Activated T-helper 1 cell treated with anti-CD3 and anti-CD28 coated beads, Interleukin-12 subunit alpha, Interleukin-12 subunit beta, Interleukin-2, Interleukin-4 antibody, amounts not matched to agents 30 ng/mL and 10 ng/mL and 1 ng/mL, durations not matched to agents 14 hours and 24 hours and 36 hours (primary cell): ENCODE measurements around the gene PEDS1. TPM values are rescaled to one million over a fixed set of nuclear protein-coding genes. Genes with fewer than 3 reads are reported as not detected.
A peak's percentile ranks its signal among the peaks of the same experiment; 100 is the strongest.

Experiments used
- DNase-seq: peaks from one replicate; pipeline ENCODE4 v3.0.0; 2021; ENCODE audit warnings: low spot score
- H3K27ac Mint-ChIP-seq: one replicate; pipeline ENCODE4 v1.8.0; 2021; ENCODE audit warnings: mild to moderate bottlenecking, mixed read lengths
- H3K27me3 Mint-ChIP-seq: one replicate; pipeline ENCODE4 v1.8.0; 2022; ENCODE audit warnings: mild to moderate bottlenecking, moderate library complexity, mixed read lengths; ENCODE audit not compliant: insufficient read depth
- H3K36me3 Mint-ChIP-seq: one replicate; pipeline ENCODE4 v1.8.0; 2021; ENCODE audit warnings: low read depth, mixed read lengths
- H3K4me1 Mint-ChIP-seq: one replicate; pipeline ENCODE4 v1.8.0; 2021; ENCODE audit warnings: low read depth, mixed read lengths
- H3K4me3 Mint-ChIP-seq: one replicate; pipeline ENCODE4 v1.8.0; 2021; ENCODE audit warnings: mild to moderate bottlenecking, moderate library complexity, mixed read lengths
- H3K9me3 Mint-ChIP-seq: one replicate; pipeline ENCODE4 v1.8.0; 2021; ENCODE audit warnings: mixed read lengths
- intact Hi-C: fragments of 100-400 bp; cut with micrococcal nuclease; formaldehyde crosslinking; loops from one replicate; pipeline ENCODE4 v1.15.1; 2024
- total RNA-seq: library from RNA; stranded (reverse); gene quantifications from 2 replicates; pipeline ENCODE4 v1.2.3, GENCODE V29; 2022

PEDS1 gene
- total RNA-seq, 1 donor from 2014 or later, result 33.4 TPM

DNA sequence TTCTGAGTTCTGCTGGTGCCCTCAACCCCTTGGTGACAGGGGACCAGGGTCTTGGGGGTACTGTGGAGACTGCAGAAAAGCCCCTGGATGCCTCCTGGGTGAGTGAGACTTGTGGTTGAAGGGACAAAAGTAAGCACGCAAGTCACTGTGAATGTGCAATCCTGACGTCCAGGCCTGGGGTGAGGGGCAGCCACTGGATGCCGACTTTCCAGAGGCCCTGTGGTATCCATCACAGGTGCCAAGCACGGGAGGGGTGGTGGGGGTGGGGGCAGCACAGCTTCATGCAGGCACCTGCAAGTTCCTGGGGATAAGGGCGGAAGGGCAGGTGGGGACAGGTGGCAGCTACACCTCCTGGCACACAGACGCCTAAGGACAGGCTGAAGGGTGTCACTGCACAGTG is 20.5 kb downstream of the PEDS1 start:
- intact Hi-C loops, result no loop called here
- DNase-seq, result no peak
- H3K4me3 Mint-ChIP-seq, result no peak overlapping the region
- peaks cover 32% of the 10 kb centered on the region for H3K36me3 Mint-ChIP-seq
- H3K4me1 Mint-ChIP-seq, result peaks cover 20% of the 10 kb centered on the region
- no peaks in the 10 kb centered on the region for H3K27me3 Mint-ChIP-seq
- no peaks in the 10 kb centered on the region for H3K9me3 Mint-ChIP-seq
- H3K27ac Mint-ChIP-seq, result no peak overlapping the region

DNA sequence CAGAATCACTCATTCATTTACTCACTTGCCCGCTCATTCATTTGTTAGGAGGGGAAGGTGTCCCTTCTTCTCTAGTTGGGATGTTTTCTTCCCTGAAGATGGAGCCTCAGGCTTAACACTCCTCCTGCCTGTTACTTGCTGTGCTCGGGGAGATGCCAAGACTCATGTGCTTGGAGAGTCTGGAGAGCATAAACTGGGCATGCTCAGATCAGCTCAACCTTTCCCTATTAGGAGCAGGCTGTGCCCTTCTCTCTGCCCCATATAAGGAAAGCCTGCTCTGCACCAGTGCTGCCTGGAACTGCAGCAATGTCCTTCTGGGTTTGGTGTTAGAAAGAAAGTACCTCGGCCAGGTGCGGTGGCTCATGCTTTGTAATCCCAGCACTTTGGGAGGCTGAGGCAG is 22.5 kb downstream of the PEDS1 start:
- Mint-ChIP-seq H3K36me3 (peaks cover 42% of the 10 kb centered on the region), H3K27me3 (no peaks in the 10 kb centered on the region), H3K4me3 (no peak overlapping the region), H3K27ac (no peak overlapping the region), H3K4me1 (peaks cover 7% of the 10 kb centered on the region), H3K9me3 (no peaks in the 10 kb centered on the region)
- intact Hi-C loops, result no loop called here
- DNase-seq, result no peak

DNA sequence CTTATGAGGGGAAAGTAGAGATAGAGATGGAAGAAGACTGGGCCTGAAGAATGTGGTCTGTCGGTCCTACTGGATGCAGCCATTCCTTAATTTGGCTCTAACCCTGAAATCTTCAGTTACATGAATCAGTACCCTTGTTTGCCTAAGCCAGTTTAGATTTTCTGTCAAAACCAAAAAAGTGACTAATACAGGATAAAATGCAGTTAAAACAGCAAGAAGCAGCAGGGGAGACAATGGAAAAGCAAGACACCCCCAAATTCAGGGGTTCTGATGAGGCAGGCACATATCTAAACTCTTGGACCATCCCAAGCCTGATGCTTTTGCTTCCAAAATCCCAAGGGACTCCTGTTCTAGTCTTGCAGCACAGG is 23.2 kb downstream of the PEDS1 start:
- Mint-ChIP-seq H3K9me3 (no peaks in the 10 kb centered on the region), H3K36me3 (peaks cover 40% of the 10 kb centered on the region), H3K27ac (no peak overlapping the region), H3K4me3 (no peak overlapping the region), H3K27me3 (no peaks in the 10 kb centered on the region), H3K4me1 (peaks cover 6% of the 10 kb centered on the region)
- DNase-seq, result no peak
- intact Hi-C loops, result no loop called here

DNA sequence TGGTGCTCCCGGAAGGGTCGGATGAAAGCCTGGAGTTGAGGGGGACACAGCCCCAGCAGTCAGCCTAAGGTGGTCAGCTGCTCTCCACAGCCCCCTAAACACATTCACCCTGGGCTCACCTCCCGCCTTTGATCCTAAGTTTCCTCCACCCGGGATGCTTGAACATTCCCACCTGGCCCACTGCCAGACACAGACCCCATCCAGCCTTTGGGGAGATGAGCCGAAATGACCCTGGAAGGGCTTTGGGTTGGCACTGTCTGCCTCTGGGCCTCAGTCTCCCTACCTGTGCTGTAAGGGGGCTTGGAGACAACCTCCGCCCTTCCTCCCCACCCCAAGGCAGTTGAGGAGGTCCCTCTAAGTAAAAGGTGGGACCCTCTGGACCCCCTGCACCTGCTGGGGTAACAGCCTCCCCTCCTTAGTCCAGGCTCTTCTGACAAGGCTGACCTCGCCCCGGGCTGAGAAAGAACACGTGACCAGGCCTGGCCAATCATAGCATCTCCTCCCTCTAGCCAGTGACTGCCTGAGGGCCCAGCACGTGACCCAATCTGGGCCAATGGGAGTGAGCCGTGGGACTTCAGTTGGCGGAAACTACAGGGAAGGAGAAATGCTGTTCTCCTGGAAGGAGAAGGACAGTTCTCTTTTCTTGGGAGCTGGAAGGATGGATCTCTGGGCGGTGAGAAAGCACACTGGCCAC is 23.7 kb downstream of the PEDS1 start:
- H3K4me3 Mint-ChIP-seq, result no peak overlapping the region
- no peaks in the 10 kb centered on the region for H3K9me3 Mint-ChIP-seq
- peaks cover 6% of the 10 kb centered on the region for H3K4me1 Mint-ChIP-seq
- intact Hi-C loops, result no loop called here
- peaks cover 42% of the 10 kb centered on the region for H3K36me3 Mint-ChIP-seq
- H3K27ac Mint-ChIP-seq, result no peak overlapping the region
- no peaks in the 10 kb centered on the region for H3K27me3 Mint-ChIP-seq
- DNase-seq, result no peak

DNA sequence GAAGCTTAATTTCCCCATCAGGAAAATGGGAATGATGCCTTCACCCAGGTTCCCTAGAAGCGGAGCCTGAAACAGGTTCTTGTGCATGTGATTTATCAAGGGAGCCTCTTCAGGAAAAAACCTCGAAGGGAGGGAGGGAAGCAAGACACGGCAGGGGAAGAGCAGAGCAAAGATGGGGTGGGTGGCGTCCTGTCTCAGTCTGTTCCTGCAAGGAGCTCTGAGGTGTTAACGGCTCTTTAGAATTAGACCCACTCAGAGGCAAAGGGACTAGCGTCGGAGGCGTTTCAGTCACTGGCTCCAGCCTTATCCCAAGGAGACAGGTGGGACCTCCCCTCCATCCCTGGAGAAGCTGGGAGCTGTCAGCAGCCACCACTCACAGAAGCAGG is 25.0 kb downstream of the PEDS1 start:
- Mint-ChIP-seq H3K27ac (no peak overlapping the region), H3K9me3 (no peaks in the 10 kb centered on the region), H3K4me1 (peaks cover 6% of the 10 kb centered on the region), H3K27me3 (no peaks in the 10 kb centered on the region), H3K36me3 (peaks cover 51% of the 10 kb centered on the region), H3K4me3 (no peak overlapping the region)
- no peak for DNase-seq
- intact Hi-C loops, result no loop called here

DNA sequence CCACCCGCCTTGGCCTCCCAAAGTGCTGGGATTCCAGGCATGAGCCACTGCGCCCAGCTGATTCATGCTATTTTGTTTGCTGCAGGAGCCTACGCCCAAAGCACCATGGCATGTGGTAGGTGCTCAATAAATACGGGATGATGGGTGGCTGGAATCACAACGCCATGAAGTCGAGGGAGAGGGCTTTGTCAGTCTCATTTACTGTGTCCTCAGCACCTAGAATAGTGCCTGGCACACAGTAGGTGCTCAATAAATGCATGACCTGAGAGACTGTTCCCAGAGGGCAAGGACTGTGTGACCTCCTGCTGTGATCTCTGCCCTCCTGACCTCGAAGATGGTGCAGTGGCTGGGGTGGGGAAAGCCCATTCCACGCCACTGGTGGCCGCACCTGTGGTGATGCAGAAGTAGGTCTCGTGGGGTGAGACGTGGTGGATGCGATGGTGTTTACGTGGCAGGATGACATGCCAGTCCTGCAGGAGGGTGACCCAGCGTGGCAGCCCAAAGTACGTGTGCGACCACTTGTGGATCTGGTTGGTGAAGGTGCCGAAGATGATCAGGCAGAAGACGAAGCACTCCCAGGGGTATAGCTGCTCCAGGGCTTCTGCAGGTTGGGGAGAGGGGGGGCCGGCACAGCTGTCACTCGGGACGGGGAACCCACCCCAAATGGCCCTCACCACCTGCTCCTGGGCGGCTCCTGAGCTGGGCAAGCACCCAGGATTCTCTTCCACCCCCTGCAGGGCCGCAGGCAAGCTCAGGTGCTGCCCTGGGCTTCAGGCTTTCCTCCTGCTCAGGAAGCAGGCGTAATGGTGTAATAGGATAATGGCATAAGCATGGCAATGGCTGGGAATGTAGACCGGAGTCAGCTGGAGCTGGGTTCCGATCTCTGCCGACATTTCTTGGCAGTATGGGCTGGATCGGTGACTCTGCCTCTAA is 25.7 kb downstream of the PEDS1 start:
- DNase-seq, result no peak
- H3K27ac Mint-ChIP-seq, result no peak overlapping the region
- intact Hi-C loops, result no loop called here
- H3K4me1 Mint-ChIP-seq, result peaks cover 6% of the 10 kb centered on the region
- peaks cover 52% of the 10 kb centered on the region for H3K36me3 Mint-ChIP-seq
- no peaks in the 10 kb centered on the region for H3K9me3 Mint-ChIP-seq
- H3K4me3 Mint-ChIP-seq, result no peak overlapping the region
- H3K27me3 Mint-ChIP-seq, result no peaks in the 10 kb centered on the region

DNA sequence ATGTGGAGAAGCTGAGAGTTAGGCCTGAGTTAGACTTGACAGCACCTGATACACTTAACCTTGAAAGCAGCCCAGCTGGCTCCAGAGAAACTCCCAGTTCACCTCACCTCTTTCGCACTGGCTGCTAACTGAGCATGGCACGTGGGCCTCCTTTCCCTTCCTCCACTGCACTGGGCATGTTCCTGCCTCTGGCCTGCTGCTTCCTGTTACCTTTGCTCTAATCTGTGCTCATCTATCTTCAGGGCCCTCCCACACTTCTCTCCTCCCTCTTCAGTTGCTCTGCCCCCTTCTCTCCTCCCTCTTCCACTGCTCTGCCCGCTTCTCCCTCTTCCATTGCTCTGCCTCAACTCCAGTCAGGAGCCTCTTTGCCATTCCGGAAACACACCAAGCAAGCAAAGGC is 26.9 kb downstream of the PEDS1 start:
- no peak for DNase-seq
- peaks cover 50% of the 10 kb centered on the region for H3K36me3 Mint-ChIP-seq

DNA sequence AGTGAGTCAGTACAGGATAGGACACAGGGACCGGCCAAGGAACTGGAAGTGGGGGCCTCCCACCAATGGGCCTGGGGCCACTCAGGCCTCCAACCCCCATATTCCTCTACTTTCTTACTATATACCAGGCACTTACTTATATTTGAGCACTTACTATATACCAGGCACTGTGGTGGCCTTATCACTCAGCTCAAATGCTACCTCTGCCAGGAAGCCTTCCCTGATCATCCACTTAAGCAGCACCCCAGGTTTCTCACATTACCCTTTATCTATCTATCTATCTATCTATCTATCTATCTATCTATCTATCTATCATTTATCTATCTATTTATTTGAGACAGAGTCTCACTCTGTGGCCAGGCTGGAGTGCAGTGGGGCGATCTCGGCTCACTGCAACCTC is 28.2 kb downstream of the PEDS1 start:
- H3K4me3 Mint-ChIP-seq, result no peak overlapping the region
- peaks cover 6% of the 10 kb centered on the region for H3K4me1 Mint-ChIP-seq
- no peak for DNase-seq
- no peaks in the 10 kb centered on the region for H3K27me3 Mint-ChIP-seq
- H3K27ac Mint-ChIP-seq, result no peak overlapping the region
- intact Hi-C loops, result no loop called here
- H3K9me3 Mint-ChIP-seq, result no peaks in the 10 kb centered on the region
- H3K36me3 Mint-ChIP-seq, result peaks cover 43% of the 10 kb centered on the region

More for the DNA sequence above, 26.9 kb downstream of the PEDS1 start:
- H3K27me3 Mint-ChIP-seq, result no peaks in the 10 kb centered on the region
- H3K9me3 Mint-ChIP-seq, result no peaks in the 10 kb centered on the region
- H3K4me3 Mint-ChIP-seq, result no peak overlapping the region
- peak overlapping the region; percentile 81 for H3K27ac Mint-ChIP-seq
- intact Hi-C loops, result no loop called here
- H3K4me1 Mint-ChIP-seq, result peaks cover 6% of the 10 kb centered on the region

DNA sequence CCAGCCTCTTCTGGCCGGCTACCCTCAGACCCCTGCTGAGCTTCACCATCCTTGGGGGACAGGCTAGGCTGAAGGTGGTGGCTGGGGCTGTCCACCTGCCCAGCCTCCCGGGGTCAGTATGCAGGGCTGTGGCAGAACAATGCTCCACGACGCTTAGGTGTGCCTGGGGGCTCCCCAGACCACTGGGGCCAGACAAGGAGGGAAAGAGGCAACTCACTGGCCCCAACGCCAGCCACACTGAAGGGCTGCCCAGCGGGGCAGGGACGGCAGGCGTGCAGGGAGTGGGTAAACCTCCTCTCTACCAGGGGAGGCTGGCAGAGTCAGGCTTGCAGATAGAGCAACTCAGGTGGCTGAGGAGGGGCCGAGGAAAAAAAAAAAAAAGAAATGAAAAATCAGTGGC is 29.0 kb downstream of the PEDS1 start:
- H3K4me3 Mint-ChIP-seq, result no peak overlapping the region
- no peak overlapping the region for H3K27ac Mint-ChIP-seq
- no peak for DNase-seq
- no peaks in the 10 kb centered on the region for H3K4me1 Mint-ChIP-seq
- intact Hi-C loops, result no loop called here
- no peaks in the 10 kb centered on the region for H3K9me3 Mint-ChIP-seq
- H3K27me3 Mint-ChIP-seq, result no peaks in the 10 kb centered on the region
- peaks cover 39% of the 10 kb centered on the region for H3K36me3 Mint-ChIP-seq

DNA sequence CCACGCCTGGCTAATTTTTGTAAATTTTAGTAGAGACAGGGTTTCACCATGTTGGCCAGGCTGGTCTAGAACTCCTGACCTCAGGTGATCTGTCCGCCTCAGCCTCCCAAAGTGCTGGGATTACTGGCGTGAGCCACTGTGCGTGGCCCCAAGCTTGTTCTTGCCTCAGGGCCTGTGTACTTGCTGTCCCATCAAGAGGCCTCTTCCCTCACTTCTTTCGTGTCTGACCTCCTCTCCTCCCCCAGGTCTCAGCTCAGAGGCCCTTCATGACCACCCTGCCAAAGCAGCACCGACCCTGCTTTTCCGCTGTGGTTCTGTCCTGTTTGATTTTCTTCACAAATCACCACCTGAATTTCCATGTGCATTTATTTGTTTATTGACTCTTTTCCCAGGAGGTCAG is 30.1 kb downstream of the PEDS1 start:
- Mint-ChIP-seq H3K4me3 (no peak overlapping the region), H3K27me3 (no peaks in the 10 kb centered on the region), H3K4me1 (no peaks in the 10 kb centered on the region), H3K36me3 (peaks cover 34% of the 10 kb centered on the region), H3K9me3 (no peaks in the 10 kb centered on the region), H3K27ac (no peak overlapping the region)
- intact Hi-C loops, result no loop called here
- DNase-seq, result no peak

DNA sequence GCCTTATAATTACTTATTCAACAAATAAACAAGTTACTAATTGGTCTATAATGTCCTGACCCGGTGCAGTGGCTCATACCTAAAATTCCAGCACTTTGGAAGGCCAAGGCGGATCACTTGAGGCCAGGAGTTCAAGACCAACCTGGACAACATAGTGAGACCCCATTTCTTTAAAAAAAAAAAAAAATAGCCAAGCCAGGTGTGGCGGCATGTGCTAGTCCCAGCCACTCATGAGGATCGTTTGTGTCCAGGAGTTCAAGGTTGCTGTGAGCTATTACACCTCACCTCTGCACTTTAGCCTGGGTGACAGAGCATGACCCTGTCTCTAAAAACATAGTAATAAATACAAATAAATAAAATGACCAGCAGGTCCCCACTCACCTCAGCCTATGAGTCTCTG is 30.8 kb downstream of the PEDS1 start:
- Mint-ChIP-seq H3K4me1 (no peaks in the 10 kb centered on the region), H3K9me3 (no peaks in the 10 kb centered on the region), H3K27ac (no peak overlapping the region), H3K36me3 (peaks cover 30% of the 10 kb centered on the region), H3K4me3 (no peak overlapping the region), H3K27me3 (no peaks in the 10 kb centered on the region)
- DNase-seq, result no peak
- intact Hi-C loops, result no loop called here

DNA sequence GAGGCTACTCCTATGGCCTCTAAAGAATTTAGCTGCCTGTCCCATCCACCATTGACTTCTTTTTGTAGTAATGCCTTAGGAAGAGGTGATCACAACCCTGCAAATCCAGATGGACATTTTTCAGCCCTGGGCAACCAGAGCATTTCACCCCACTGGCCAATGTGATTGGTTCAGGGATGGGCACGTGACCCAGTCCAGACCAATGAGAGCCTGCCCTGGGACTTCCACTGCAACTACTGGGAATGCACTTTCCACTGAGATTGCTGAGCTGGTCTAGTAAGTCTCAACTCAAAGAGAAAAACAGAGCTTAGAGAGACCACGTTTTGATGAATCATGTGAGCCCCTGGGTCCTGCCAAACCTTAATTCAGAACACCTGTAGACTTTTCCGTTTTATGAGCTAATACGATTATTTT is 31.7 kb downstream of the PEDS1 start:
- H3K27me3 Mint-ChIP-seq, result no peaks in the 10 kb centered on the region
- no peak overlapping the region for H3K4me3 Mint-ChIP-seq
- no peak for DNase-seq
- no peaks in the 10 kb centered on the region for H3K4me1 Mint-ChIP-seq
- H3K9me3 Mint-ChIP-seq, result no peaks in the 10 kb centered on the region
- H3K27ac Mint-ChIP-seq, result no peak overlapping the region
- intact Hi-C loops, result loop anchor here (1.0 to 2.0 kb wide), 2 partner anchors 47 to 57 kb away; no protein-coding TSS in a partner anchor
- peaks cover 23% of the 10 kb centered on the region for H3K36me3 Mint-ChIP-seq

DNA sequence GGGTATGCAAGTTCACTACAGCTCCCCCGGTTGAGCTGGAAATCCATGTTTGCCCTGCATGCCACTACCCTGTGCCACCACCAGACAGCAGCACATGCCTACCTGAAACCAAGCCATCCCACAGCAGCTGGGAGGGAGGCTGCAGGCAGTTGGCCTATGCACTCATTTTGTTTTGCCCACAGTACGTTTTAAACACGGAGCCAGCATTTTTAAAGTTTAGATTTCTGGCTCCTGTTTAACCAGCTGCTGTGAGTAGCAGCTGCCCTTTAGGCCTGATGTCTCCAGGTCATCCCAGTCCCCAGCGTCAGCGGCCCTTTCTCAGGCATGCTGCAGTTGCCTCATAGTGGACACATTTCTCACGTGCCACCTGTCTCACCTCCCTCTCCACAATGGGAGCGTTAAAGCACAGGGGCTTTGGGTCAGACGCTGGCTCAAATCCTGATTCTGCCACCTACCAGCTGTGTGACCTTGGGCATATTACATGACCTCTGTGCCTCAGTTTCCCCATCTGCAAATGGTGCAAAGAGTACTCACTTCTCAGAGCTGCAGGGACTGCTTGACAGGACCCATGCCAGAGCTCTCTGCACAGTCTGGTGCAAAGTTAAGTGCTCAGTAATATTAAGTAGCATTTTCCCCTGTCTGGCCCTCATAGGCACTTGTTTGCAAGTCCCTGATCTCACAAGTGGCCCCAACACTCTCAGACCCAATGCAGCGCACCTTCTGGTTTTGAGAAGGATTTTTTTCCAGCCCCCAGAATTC is 32.4 kb downstream of the PEDS1 start:
- no peaks in the 10 kb centered on the region for H3K27me3 Mint-ChIP-seq
- peaks cover 20% of the 10 kb centered on the region for H3K36me3 Mint-ChIP-seq
- intact Hi-C loops, result loop anchor here (1.0 to 2.0 kb wide), 2 partner anchors 48 to 58 kb away; no protein-coding TSS in a partner anchor
- H3K9me3 Mint-ChIP-seq, result no peaks in the 10 kb centered on the region
- H3K4me3 Mint-ChIP-seq, result no peak overlapping the region
- DNase-seq, result peak; percentile 36
- peaks cover 3% of the 10 kb centered on the region for H3K4me1 Mint-ChIP-seq
- H3K27ac Mint-ChIP-seq, result no peak overlapping the region
